HL-60/S4 treated with phorbol 12-myristate 13-acetate at 8.2 ng/mL for 4 days and 3 days (cell line): ENCODE measurements around the gene CGB1.
"Not testable (repeated sequence)": the region's sequence is repeated elsewhere in the genome, so short reads cannot be mapped to it uniquely, and the experiment has no call there.

ENCODE experiments used
- in situ Hi-C: fragments of 300-500 bp; cut with MboI; formaldehyde crosslinking; loops from 2 replicates; pipeline ENCODE4 v1.15.0; 2022; ENCODE audit warnings: low sequenced_read_pairs

CGB1 gene

GRCh38 chr19:49036815-49037214, at the start of gene CGB1:
Gene CGB1, minus strand, starts transcription at chr19:49036895. Its CDS starts 184 bp downstream, at chr19:49036711.
- in situ Hi-C loops: not testable (repeated sequence)

- in situ Hi-C loops: no loop called here
Measured at GRCh38 chr19:49086296-49086695, 49.6 kb upstream of the CGB1 start.

- in situ Hi-C loops: no loop called here
Measured at GRCh38 chr19:49085868-49086232, 49.2 kb upstream of the CGB1 start.

GRCh38 chr19:49085020-49085867, 48.5 kb upstream of the CGB1 start, which contains the start of gene SNRNP70:
Gene SNRNP70, plus strand, starts transcription at chr19:49085451. Its CDS starts 964 bp downstream, at chr19:49086415.
- in situ Hi-C loops: no loop called here

GRCh38 chr19:49084206-49085019, 47.7 kb upstream of the CGB1 start:
- in situ Hi-C loops: no loop called here

GRCh38 chr19:49081273-49081672, 44.6 kb upstream of the CGB1 start:
- in situ Hi-C loops: no loop called here

- in situ Hi-C loops: no loop called here
Measured at GRCh38 chr19:49080392-49080791, 43.7 kb upstream of the CGB1 start.

GRCh38 chr19:49074869-49075268, 38.2 kb upstream of the CGB1 start:
- in situ Hi-C loops: not testable (repeated sequence)

GRCh38 chr19:49073514-49074378, 37.1 kb upstream of the CGB1 start:
- in situ Hi-C loops: no loop called here

GRCh38 chr19:49071860-49072547, 35.3 kb upstream of the CGB1 start:
- in situ Hi-C loops: no loop called here

GRCh38 chr19:49070416-49070815, 33.7 kb upstream of the CGB1 start:
- in situ Hi-C loops: no loop called here

- in situ Hi-C loops: no loop called here
Measured at GRCh38 chr19:49069026-49069425, 32.3 kb upstream of the CGB1 start.

GRCh38 chr19:49067554-49067953, 30.9 kb upstream of the CGB1 start:
- in situ Hi-C loops: no loop called here

GRCh38 chr19:49065905-49066512, 29.3 kb upstream of the CGB1 start:
- in situ Hi-C loops: no loop called here

GRCh38 chr19:49064768-49065611, 28.3 kb upstream of the CGB1 start, which contains the start of gene NTF4:
Gene NTF4, minus strand, starts transcription at chr19:49064818. Its CDS starts 2,821 bp downstream, at chr19:49061997.
- in situ Hi-C loops: no loop called here

GRCh38 chr19:49064029-49064629, 27.4 kb upstream of the CGB1 start:
- in situ Hi-C loops: no loop called here

GRCh38 chr19:49061445-49061844, 24.8 kb upstream of the CGB1 start:
- in situ Hi-C loops: no loop called here

- in situ Hi-C loops: no loop called here
Measured at GRCh38 chr19:49061000-49061399, 24.3 kb upstream of the CGB1 start.
